Measurements from ENCODE around the gene NFATC1.

The NFATC1 gene

DNA sequence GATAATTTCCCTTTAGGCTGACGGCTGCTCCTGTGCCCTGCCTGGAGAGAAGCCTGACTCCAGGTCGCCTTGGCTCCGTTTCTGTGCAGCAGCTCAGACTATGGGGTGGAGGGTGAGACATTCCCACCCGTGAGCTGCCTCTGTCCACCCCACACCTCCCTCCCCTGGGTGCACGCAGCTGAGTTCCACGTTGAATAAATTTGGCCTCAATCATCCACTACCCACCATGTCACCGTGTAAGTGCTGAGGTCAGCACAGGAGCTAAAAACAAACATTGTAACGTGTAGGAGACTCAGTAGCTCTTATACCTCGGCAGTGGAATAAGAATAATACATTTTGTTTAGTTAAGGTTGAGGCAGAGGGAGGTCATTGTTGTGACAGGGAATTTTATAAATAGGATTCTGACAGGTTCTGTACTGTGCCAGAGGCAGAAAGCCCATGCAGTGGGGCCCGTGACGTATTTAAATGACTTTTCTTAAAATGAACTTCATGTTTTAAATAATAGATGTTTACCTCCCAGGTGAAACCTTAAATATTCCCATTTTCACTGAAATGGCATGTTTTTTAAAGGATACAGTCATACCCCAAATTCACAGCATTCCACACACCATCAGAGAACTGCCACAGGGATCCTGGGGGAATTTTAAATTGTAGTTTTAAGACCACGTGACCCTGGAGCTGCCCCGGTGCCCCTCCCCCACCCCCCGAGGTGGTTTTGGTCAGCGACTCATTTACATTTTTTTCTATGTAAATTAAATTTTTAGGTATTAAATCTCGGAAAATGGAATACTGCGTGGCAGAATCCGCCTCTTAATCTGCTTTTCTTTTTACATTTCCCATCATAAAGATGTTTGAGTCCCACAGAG lies 50.2 kb downstream of the NFATC1 start:
- DNase-seq = no peak

DNA sequence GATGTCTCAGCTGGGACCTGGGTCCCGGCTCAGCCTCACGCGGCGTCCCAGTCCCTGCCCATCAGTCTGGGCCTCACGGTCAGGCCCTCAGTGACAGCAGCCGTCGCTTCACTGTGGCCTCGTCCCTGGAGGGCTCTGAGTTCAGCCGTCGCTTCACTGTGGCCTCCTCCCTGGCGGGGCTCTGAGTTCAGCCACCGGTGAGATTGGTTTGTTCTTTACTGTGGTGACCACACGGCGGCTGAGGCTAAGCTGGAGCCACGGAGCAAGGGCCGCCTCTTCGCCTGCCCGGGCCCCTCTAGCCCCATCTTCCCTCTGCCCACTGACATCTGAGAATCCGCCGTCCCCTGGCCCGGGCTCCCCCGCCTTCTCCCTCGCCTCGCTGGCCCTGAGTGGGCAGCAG lies 51.2 kb downstream of the NFATC1 start:
- DNase-seq = no peak

DNA sequence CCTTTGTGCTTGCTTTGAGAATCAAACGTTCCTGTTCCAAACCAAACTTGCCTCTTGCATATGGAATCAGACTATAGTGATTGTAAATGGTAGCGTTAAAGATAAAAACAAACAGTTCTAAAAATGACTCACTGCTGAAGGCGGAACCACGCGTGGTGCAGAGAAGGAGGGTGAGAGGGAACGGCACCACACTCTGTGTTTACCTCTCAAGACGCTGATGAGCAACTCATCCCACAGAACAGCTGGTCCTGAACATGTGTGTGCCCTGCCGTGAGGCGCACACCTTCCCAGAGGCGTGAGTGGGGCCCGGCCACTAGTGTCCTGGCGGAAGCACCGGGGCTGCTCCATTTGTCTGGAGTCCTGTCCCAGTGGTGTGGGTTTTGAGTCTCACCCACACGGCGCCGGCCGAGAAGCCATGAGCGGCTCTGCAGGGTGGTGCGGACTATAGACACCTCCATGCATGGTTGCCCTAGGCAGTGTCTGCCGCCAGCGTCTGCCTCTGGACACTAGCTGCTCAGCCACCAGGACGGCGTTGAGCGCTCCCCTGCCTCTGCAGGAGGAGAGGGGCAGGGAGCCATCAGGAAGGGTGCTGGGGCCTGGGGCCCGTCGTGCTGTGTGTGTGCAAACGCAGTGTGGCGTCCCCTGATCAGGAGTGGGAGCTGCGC lies 52.1 kb downstream of the NFATC1 start:
- DNase-seq = no peak

DNA sequence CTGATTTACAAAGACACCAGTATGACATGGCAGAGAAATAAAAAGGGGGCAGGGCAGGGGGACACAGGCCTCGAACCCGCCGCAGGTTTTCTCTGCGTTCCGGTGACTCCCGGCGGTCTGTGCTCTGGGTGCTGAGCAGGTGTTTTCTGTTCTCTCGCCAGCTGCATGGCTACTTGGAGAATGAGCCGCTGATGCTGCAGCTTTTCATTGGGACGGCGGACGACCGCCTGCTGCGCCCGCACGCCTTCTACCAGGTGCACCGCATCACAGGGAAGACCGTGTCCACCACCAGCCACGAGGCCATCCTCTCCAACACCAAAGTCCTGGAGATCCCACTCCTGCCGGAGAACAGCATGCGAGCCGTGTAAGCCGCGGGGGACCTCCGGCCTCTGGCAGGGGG lies 52.9 kb downstream of the NFATC1 start:
- no peak for DNase-seq

DNA sequence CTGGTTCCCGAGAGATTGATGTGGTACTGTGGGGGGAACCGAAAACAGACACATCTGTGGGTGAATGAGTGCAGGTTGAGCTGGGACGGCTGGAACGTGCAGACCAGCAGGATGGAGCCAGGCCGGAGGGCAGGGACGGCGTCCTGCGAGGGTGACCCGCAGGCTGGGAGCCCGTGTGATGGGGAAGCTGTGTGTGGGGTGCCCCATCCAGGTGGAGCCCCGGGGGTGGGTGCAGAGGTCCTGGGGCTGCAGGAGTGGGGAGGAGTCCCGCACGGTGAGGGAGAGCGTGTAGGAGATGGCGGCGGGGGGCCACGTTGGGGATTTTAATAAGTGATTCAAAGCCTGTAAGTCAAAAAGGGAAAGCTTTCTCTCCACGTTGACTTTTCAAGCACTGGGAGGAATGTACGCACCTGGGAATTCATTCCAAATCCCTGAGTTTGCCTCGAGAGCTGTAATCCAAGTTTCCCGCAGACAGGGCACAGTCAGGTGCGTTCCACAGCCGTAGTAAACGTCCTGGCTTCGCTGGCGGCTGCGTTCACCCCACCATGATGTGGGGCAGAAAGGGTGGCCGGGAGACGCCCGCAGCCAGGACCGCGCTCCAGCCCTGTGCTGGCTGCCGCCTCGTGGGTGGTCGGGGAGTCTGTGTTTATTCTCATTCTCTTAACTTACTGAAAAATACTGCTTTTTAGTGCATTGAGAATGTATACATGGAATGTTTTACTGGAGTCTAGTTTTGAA lies 54.0 kb downstream of the NFATC1 start:
- DNase-seq = no peak

DNA sequence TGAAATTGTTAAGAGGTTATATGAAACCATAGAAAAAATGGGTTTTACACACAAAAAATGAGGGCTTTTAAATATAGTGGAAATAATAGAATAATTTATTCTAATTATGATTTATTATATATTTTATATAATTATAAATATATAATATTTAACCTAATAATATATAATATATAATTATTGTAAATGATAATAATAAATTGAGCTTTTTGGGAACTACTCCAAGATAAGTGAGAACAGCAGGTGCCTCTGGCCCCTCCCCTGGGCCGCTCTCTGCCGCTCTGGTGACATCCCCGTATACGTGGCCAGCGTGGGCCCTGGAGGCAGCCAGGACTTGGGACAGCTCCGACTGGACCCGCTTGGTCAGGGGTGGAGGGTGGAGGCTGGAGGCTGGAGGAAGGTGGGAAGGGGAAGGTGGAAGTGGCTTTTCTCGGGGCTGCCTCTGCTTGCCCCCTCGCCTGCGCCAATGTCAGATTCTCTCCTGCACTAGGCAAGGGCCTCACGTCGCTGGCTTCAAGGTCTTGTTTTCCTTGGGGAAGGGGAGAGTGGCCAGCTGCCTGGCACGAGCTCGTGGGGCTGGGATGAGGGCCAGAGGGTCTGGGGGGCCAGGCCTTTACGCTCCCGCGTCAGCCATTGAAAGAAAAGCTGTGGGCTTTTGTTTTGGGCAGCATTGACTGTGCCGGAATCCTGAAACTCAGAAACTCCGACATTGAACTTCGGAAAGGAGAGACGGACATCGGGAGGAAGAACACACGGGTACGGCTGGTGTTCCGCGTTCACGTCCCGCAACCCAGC lies 54.8 kb downstream of the NFATC1 start:
- no peak for DNase-seq

DNA sequence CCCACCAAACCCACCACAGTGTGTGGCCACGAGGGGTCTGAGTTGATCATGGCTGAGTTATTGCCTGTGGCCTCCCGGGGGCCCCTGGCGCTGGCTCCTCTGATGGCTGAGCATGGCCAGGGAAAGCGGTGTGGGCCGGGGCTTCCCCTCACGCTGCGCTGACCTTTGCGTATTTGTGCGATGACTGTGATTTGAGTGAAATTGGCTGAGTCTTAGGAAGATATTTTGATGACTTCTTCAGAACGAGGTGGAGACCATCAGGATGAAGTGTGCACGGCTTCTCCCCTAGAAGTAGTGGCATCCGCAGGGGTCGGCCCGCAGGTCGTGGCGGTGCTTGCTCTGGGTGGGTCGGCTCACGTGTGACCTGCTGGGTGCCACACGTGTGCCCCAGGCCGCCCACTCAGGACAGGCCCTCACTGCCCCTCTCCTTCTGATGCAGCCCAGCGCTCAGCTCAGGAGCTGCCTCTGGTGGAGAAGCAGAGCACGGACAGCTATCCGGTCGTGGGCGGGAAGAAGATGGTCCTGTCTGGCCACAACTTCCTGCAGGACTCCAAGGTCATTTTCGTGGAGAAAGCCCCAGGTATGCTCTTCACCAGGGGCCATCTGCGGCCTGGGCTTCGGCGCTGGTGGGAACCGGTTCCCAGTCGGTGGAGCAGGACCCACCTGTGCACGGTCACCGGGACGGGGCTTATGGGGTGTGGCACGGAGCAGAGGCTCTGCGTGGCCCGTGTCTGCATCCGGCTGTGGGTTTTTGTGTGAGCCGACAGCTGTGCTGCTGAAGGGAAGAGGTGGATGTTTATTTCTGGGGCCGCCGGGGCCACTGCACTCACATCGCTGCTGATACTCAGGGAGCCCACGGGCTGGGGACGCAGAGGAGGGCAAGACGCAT lies 55.8 kb downstream of the NFATC1 start:
- DNase-seq = no peak

DNA sequence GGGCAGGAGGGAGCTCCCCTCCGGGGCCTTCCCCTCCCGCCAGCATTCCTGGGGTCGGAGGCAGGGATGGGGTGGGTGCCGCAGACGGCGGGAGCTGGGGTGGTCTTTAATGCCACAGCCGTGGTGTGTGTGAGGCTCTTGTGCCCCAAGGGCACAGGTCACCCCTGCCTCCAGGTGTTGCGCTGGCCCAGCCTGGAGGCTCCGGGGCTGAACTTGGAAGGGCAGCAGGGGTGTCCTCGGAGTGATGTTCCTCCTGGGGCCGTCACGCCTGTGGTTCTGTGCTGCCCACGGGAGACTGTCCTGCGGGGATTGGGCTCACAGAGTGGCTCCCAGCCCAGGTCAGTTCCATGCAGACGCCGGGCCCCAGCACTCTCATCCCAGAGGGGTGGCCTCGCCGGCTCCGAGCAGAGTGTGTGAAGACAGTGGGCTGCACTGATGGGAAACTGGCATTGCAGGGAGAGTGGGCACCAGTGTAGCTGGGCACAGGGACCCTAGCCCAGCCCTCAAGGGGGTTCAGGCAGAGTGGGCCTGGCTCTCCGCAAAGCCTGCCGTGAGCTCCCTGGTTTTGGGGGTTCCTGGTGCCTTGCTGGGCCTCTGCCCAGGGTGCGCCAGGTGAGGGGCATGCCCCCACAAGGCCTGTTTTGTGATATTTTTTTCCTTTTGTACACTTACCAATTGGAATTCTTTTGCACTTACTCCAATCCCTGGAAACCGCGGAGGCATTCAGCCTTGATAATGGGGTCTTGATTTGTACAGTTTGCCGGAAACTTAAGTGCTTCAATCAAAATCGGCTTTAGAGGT lies 56.7 kb downstream of the NFATC1 start:
- no peak for DNase-seq

DNA sequence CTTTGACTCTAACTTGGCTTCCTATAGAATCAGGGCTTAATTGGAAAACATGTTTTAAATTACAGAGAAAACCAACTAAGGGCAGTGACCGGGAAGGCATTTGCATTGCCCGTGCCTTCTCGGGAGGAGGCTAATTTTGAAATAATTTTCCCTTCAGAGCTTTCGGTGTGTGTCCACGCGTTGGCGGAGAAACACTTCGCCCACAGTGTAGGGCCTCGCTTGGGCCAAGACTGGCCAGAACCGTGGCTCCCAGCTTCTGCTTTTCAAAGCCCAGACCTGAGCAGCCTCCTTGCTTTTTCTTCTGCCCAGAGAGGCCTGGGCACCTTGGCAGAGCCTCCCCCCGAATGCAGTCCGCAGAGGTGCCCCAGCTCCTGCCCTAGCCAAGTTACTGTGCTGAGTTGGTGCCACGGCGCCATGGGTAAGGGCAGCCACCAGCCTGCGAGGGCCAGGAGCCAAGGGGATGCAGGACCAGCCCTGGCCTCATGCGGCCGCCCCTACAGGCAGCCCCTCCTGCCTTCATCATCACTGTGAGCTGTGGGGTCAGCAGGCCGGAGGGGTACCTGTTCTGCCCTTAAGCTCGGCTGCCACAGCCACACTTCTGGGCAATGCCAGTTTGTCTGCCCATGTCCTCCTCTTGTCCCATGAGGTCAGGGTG lies 57.4 kb downstream of the NFATC1 start:
- no peak for DNase-seq

DNA sequence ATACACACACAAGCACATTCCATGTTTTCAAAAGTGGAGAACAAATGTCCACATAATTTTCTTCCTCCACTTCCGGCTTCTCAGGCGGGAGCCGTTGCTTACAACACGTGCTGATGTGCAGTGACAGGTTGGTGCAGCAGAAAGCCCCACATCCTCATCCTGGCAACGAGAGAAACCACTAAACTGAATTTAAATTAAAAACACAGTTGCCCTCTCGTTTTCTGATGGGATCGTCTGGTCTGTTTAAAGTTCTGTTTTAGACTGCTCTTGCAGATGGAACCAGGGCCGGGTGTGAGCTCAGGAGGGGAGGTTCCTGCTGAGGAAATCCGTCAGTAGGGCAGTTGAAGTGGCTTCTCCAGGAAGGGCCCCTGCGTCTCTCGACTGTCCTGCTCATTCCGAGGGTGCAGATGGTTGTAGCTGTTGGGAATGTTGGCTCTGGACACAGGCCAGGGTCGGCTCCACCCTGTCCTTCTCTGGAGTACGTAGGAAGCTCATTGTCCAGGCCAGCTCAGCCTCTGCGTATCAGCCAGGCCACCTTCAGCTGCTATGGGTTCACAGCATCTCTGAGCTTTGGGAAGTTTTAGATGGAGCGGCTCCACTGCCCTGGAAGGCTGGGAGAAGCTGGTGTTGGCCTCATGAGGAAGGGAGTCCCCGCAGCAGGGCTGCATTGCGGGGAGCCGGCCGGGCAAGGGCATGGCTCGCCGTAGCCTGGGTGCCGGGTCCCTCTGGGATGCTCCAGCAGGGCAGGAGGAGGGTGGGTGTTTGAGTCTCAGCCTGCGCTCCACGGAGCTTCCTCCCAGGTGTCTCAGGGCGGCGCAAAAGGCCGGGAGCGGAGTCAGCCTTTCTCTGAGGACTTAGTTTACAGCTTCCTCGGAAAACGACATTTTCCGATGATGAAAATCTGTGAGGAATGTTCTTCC lies 58.3 kb downstream of the NFATC1 start:
- no peak for DNase-seq

DNA sequence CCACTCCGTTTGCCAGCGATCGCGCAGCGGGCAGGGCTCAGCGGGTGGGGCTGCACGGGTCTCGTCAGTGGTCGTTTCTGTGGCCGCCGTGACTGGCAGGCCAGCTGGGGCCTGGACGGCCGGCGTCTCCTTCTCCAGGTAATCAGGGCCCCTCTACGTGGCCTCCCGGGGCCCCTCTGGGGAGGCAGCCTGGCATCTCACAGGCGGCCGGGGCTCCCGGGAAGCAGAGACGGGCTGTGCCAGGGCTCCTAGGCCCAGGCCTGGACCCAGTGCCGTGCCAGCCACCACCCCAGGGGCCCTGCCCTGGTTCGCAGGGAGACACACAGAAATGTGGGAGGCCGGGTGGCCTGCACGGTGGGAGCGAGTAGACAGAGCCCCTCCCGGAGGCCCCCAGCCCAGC lies 59.5 kb downstream of the NFATC1 start:
- DNase-seq = no peak

DNA sequence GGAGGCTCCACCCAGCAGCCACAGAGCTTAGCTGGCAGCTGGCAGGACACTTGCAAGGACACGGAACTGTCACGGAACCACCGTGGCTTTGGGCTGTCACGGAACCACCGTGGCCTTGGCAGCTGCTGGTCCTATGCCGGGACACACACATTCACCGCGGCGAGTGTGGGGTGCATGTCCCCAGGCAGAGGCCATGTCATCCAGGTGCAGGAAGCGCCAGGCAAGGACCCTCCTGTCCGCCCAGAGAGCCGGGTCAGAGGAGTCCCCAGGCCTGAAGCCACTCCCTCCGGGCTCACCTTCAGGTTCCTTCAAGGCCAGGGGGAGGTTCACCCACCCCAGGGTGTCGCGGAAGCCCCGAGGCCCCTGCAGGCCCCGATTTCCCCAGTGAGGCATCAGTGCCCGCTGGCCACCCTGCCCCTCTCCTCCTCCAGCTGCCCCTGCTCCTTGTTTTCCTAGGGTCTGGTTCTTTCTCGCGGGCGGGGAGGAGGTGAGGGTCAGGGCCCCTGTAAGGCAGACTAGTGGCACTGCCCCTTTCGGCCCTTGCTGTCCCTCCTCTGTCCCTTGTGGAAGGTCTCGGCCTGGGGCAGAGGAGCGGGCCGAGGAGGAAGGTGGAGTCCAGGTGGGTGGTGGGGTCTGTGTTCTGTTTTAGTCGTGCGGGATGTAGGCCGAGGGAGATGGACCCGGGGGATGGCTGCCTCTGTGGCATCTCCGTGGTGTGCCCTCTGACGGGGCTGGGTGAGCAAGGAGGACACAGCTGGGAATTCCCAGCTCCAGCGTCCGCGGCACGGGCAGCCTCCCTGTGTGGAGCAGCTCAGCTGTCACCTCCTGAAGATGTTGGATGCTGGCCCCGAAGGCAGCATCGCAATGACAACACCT lies 60.6 kb downstream of the NFATC1 start:
- DNase-seq = no peak

DNA sequence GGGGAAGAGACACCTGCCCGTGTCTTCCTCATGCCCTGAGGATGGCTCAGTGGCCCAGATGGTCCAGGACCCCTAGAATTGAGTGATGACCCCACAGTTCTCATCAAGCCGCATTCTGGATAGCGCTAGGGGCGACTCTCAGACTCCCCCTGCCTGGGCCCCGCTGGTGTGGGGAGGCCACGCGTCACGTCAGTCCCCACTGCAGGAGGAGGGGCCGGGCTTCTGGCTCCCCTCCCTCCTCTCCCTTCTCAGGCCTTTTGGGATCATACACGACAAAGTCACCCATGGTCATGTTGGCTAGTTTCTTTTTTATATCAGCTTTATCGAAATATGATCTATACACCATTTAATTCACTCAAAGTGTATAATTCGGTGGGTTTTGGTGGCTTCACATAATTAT lies 61.5 kb downstream of the NFATC1 start:
- no peak for DNase-seq

DNA sequence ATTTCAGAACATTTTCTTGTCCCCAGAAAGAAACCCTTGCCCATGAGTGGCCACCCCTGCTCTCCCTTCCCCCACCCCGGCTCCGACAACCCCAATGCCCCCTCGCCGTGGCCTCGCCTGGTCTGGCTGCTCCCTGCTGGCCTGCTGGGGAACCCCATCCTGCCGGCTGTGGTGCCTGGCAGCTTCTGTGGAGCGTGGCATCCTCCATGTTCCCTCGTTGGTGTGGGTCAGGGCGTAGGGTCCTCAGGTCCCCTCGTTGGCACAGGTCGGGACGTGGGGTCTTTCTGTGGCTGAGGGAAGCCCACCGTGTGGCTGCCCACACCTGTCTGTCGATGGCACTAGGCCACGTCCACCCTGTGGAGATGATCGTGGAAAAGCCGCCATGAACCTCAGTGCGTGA lies 61.9 kb downstream of the NFATC1 start:
- no peak for DNase-seq

DNA sequence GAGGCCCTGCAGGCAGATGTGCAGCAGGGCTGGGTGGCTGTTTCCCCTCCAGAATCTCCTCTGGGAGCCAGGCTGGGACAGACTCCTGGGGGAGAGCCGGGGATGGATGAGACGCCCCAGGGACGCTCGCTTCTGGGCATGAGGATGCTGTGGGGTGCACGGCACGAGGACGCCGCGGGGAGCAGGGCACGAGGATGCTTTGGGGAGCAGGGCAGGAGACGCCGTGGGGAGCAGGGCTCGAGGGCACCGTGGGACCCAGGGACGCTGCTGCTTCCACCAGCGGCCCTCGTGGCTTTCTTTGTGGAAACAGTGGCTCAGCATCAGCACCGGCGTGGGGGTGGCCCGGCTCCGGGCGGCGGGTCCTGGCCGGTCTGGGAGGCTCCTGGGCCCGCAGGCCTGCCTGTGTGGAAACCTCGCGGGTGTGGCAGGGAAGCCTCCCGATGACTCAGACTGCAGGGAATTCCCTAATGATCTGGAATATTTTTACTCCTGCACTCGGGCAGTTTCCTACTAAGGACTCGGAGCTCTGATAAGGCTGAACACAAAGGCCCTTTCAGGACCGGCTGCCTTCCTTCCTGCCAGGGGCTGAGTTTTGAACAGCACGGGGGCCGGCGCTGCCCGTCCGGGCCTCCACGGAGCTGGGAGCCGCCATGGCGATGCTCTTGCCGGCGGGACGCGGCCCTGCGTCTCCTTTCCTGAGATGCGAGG lies 62.6 kb downstream of the NFATC1 start:
- no peak for DNase-seq

DNA sequence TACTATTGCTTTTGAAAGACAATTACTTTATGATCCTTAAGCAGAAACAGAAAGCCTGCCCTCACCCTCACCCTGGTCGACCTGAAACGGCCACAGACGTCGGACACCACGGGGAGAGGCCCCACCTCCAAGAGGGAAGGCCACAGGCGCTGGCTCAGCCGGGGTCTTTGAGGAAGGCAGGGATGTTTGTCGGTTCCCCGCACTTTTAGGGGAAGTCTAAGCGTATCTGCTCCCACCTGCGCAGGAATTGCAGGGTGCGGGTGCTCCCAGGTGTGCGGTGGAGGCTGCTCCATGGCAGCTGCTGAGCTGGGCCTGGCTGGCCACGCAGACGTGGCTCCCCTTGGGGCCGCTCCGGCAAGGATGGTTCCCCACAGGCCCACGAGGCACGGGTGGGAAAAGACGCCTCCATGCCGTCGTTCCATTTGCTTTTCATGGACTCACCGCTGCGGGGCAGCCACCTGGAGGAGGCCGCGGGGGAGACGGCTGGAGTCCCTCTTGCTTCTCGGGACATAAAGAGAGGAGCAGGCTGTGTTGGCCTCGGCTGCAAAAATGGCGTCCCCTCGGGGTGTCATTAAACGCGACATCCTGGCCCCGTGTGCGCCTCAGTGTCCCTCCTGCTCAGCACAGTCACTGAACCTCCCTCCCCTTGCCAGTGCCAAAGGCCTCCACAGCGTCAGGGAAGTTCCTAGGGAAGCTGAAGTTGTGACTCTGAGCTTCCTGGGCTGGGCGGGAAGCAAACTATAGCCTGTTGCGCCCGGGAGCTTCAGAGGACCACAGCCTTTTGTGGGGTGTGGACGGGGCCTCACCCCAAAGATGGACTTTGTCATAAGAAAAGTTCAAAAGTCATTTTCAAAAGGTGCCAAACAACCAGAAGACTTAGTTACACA lies 63.4 kb downstream of the NFATC1 start:
- DNase-seq = no peak
